HG03045 (cell line): ENCODE results near the gene DLG4.
"Not testable (repeated sequence)": the region's sequence is repeated elsewhere in the genome, so short reads cannot be mapped to it uniquely, and the experiment has no call there.

Experiments
- ATAC-seq: cut with Tn5 transposase; IDR thresholded peaks from one replicate; pipeline ENCODE4 v1.9.1; 2021; ENCODE audit warnings: mild to moderate bottlenecking, moderate library complexity; ENCODE audit not compliant: unreplicated experiment

The DLG4 gene

GRCh38 chr17:7168841-7169564, 50.6 kb downstream of the DLG4 start:
- ATAC-seq, result not testable (repeated sequence)

- no peak for ATAC-seq
Observed at GRCh38 chr17:7167832-7168231, 51.8 kb downstream of the DLG4 start.

DNA sequence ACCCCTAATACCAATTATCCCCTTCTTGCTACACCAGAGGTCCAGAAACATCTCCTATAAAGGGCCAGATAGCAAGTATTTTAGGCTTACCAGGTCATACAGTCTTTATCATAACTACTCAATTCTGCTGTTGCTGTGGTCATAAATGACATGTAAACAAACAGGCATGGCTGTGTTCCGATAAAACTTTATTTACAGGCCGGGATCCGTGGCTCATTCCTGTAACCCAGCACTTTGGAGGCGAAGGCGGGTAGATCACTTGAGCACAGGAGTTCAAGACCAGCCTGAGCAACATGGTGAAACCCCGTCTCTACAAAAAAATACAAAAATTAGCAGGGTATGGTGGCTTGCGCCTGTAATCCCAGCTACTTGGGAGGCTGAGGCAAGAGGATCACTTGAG, 52.8 kb downstream of the DLG4 start:
- no peak for ATAC-seq

GRCh38 chr17:7159571-7159970, 60.1 kb downstream of the DLG4 start:
- not testable (repeated sequence) for ATAC-seq

DNA sequence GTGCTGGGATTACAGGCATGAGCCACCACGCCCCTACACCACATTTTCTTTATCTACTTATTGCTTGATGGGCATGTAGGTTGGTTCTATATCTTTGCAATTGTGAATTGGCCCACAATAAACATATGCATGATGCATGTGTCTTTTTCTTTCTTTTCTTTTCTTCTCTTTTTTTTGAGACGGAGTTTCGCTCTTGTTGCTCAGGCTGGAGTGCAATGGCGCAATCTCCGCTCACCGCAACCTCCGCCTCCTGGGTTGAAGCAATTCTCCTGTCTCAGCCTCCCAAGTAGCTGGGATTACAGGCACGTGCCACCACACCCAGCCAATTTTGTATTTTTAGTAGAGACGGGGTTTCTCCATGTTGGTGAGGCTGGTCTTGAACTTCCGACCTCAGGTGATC, 61.2 kb downstream of the DLG4 start:
- not testable (repeated sequence) for ATAC-seq

GRCh38 chr17:7156342-7156940, 63.2 kb downstream of the DLG4 start:
- no peak for ATAC-seq

- ATAC-seq, result no peak
Observed at GRCh38 chr17:7147772-7148171, 71.9 kb downstream of the DLG4 start.

- no peak for ATAC-seq
Observed at GRCh38 chr17:7146115-7146514, 73.5 kb downstream of the DLG4 start.

- ATAC-seq, result no peak
Observed at GRCh38 chr17:7144213-7144612, 75.4 kb downstream of the DLG4 start.

GRCh38 chr17:7141824-7142223, 77.8 kb downstream of the DLG4 start:
- no peak for ATAC-seq

DNA sequence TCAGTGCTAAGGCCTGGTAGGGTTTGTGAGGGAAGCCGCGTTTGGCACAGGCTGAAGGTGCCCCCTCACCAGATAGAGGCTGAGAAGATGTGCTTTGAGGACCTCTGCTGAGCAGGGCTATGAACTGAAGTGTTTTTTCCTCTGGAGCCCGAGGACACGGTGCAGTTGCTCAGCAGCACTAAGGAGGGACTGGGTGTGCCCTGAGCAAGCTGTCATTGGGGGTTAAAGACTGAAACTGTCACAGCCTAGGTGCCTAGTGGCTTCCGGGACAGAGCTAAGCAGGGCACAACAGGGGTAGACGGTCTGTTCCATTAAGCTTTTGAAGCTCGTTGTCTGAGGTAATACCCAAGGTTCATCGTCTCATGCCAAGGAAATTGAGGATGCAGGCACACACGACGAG, 80.2 kb downstream of the DLG4 start:
- no peak for ATAC-seq

DNA sequence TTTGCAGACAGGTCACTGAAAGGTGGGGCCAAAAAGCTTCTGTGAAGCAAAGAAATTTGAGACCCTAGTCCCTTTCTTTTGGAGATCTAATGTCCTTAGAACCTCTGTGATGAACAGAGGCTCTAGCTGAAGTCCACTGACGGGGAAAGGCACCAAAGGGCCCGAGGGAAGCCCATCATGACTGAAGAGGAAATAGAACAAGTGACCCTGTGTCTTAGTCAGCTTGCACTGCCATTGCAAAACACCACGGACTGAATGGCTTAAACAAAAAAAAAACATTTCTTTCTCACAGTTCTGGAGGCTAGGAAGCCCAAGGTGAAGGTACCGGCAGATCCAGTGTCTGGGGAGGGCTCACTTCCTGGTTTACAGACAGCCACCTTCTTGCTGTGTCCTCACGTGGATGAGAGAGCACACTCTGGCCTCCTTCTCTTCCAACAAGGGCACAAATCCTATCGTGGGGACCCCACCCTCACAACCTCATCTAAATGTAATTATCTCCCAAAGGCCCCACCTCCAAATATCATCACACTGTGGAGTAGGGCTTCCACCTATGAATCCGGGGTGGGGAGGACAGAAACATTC, 80.7 kb downstream of the DLG4 start:
- no peak for ATAC-seq

- ATAC-seq, result no peak
Observed at GRCh38 chr17:7137171-7137943, 82.3 kb downstream of the DLG4 start.
